IMR-90 (cell line): ENCODE results near the gene CISTR.

ENCODE experiments used
- BHLHE40 ChIP-seq: fragments of 150-350 bp; IDR thresholded peaks from 2 replicates; pipeline ENCODE4 v1.6.1; 2016; ENCODE audit warnings: mild to moderate bottlenecking, low read depth, low read length
- CTCF ChIP-seq: conservative IDR thresholded peaks from 2 replicates; pipeline ENCODE4 v1.5.1; 2012; ENCODE audit warnings: mild to moderate bottlenecking, low read depth, low read length, improper control_type of control experiment
- MAFK ChIP-seq: IDR thresholded peaks from 2 replicates; pipeline ENCODE4 v1.6.1; 2012; ENCODE audit warnings: low read depth, low read length, improper control_type of control experiment
- MXI1 ChIP-seq: IDR thresholded peaks from 2 replicates; pipeline ENCODE4 v1.6.1; 2012; ENCODE audit warnings: low read depth, mild to moderate bottlenecking, low read length, moderate library complexity, borderline replicate concordance
- NFE2L2 ChIP-seq: fragments of 150-350 bp; IDR thresholded peaks from 2 replicates; pipeline ENCODE4 v1.6.1; 2016; ENCODE audit warnings: low read depth, mild to moderate bottlenecking, low read length
- POLR2A ChIP-seq: IDR thresholded peaks from 2 replicates; pipeline ENCODE4 v1.6.1; 2012; ENCODE audit warnings: mild to moderate bottlenecking, low read depth, low read length

- TF ChIP-seq NFE2L2 = no peak
- no peak for TF ChIP-seq CTCF
- no peak for TF ChIP-seq MXI1
- no peak for TF ChIP-seq POLR2A
- no peak for TF ChIP-seq BHLHE40
- TF ChIP-seq MAFK = no peak
These were observed 48.0 kb downstream of the CISTR start for GRCh38 chr12:53703756-53704155.
